GM18873 (cell line): Measurements from ENCODE around the gene SMAD7.

Experiments
- ATAC-seq: cut with Tn5 transposase; IDR thresholded peaks from one replicate; pipeline ENCODE4 v1.9.1; 2021; ENCODE audit warnings: mild to moderate bottlenecking, moderate library complexity, moderate number of reproducible peaks; ENCODE audit not compliant: unreplicated experiment, low FRiP score

The SMAD7 gene, protein sequence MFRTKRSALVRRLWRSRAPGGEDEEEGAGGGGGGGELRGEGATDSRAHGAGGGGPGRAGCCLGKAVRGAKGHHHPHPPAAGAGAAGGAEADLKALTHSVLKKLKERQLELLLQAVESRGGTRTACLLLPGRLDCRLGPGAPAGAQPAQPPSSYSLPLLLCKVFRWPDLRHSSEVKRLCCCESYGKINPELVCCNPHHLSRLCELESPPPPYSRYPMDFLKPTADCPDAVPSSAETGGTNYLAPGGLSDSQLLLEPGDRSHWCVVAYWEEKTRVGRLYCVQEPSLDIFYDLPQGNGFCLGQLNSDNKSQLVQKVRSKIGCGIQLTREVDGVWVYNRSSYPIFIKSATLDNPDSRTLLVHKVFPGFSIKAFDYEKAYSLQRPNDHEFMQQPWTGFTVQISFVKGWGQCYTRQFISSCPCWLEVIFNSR

DNA sequence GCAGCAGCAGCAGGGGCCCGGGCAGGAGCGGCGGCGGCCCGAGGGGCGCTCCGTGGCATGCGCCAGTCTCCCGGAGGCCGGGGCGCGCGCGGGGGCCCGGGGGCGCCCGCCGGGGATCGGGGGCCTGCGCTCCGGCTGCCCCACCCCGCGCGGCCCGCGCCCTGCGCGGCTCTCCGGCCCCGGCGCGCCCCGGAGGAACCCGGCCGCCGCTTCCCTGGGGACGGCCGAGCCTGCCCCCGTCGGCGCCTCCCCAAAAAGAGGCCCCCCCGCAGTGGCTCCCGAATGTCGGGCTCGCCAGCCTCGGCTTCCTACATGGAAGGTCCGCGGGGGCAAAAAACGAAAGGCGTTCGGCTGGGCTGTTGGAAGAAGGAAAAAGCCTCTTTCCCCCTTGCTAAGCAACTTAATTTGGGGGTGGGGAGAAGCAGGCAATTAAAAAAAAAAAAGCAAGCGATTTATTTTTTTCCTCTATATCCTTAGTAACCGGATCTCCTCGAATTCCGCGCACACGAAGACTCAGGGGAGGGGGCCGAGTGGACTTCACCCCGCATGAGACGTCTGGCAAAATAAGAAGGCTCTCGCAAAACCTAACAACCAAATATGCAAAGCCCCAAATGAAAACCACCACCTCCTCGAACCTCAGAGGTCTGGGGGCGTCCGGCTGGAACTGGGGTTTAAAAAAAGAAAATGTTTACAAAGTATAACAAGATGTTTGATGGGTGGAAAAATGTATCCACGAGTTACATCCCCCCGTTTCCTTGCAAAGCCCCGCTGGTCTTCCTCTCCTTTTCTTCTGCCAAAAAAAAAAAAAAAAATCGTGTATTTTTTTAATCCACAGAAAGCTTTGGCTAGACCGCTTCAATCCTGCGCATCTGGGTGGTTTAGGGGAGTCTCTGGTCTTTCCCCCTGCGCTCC, at the start of gene SMAD7:
SMAD7 (minus strand) TSS at position 430 of the 912 bp plus-strand sequence. CDS start 541 bp downstream, outside the sequence.
- ATAC-seq, result no peak

DNA sequence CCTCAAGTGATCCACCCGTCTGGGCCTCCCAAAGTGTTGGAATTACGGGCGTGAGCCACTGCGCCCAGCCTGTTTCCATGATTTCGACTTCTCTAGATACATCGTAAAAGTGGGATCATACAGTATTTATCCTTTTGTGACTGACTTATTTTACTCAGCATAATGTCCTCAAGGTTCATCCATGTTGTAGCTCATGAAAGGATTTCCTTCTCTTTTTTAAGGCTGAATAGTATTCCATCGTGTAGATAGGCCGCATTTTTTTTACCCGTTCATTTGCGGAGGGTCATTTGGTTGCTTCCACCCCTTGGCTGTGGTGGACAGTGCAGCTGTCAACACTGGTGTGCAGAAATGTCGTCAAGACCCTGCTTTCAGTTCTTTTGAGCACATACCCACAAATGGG, 48.8 kb upstream of the SMAD7 start:
- no peak for ATAC-seq

DNA sequence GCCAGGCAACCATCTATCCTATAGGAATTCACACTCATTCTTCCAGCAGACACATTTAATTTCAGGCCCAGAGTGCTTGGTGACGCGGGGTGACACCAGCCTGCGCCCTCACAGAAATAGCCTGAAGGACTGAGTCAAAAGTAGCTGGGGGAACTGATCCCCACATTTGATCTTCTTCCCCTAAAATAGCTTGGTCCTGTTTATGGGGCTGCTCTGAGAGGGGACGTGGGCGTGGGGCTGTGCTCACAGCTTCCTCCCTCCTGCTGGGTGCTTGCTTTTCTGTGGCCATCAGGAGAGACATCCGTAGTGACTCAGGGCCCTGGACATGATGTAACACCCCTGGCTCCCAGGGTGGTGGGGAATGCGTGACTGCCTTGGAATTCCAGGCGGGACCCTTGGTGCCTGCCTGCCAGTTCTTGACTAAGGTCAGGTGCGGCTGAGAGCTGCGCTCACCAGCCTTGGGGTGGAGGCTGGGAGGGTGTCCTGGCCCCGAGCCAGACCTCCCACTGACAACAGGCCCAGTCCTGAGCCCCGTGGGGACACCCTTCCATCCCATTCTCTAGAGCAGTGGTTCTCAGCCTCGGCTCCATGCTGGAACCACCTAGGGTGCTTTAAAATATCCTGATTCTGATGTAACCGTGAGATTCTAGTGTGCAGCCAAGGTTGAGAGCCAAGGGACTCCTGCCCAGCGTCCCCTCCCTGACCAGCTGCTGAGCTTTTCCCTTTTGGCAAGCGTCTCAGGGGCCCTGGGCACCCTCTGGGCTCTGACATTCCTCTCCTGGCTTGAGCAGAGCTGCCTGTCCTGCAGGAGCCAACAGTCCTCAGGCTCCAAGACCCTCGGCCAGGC, 47.4 kb upstream of the SMAD7 start:
- no peak for ATAC-seq

DNA sequence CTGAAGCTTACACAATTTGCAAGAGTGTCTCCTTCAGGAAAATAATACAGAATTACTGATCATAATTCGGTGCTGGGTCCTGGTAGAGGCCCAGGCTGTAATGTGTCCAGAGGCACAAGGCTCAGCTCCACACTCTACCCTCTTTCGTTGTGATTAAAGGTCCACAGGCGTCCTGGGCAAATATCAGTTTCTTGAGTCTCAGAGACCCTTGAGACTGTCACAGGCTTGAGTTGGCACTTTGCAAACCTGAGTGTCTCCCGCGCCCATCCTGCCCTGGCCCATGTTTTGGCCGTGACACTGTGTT, 46.9 kb upstream of the SMAD7 start:
- no peak for ATAC-seq

DNA sequence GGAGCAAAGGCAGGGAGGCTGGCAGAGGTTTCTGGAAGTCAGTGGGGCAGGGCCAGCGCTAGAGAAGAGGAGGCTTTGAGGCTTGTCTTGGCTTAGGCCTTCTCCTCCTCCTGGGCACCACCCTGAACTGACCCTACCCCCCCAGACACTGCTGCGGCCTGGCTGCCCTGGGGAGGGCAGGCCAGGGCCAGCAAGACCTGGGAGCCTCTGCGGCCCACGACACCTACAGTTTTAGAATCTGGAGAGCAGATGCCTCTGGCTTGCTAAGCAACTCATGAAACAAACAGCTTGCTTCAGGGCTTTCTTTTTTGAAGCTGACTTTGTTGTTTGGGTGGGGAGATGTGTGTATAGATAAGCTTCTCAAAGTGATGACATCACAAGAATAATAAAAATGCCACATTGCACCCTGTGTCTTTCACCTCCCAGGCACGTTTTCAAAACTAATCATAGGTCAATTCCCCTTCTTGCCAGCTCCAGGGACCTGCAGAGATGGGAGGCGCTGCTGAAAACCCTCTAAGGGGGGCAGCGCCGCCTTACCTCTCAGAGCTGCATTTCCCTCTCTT, 46.2 kb upstream of the SMAD7 start:
- ATAC-seq, result no peak

DNA sequence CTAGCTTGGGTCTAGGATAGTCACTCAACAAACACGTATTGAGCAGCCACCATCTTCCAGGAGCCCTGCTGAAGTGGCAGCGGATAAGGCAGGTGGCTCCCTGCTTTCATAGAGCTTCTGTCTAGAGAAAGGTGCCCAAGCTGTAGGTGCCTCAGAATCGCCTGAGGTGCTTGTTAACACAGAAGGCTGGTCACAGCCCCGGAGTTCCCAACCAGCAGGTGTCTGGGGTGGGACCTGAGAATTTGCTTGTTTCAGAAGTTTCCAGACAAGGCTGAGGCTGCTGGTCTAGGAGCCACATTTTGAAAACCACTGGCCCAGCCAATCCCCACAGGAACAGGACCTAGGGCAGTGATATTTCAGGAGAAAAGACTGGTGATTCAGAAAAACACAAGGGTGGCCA, 45.3 kb upstream of the SMAD7 start:
- no peak for ATAC-seq

DNA sequence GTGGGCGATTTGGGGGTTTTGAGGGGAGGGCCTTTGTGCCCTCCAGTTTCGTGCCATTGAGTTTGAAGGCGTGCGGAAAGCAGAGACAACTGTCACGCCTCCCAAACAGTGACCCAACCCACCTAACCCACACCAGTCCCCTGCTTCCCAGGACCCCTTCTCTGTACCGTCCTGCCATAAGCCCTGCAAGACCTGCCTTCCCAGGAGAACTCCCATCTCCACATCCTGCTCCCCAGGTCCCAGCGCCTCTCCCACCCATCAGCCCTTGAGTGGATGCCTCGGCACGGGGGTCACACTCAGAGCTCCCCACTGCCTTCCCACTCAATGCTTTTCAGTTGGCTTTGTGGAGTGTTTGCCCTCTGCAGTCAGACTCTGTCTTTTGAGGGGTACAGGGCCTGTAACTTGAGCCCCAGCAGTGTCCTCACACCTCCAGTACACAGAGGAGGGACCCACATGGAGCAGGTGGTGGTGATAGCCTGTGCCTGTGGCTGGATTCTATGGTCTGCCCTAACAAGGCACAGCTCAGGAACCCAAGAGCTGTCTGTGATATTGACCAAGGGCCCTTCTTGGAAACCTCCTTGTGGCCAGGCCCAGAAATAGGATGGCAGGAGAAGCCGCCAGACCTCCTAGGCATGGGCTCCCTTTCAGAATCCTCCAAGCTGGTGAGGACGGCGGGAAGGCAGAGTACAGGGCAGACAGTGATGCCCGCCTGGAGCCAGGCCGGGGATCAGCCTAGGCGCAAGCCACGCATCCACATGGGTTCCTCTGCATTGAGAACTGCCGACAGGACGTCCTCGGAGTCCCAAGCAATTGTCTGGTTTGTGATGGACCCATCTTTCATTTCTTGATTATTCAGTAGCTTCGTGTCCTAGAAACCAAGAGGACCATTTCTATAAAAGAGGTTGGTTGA, 44.4 kb upstream of the SMAD7 start:
- ATAC-seq, result no peak

DNA sequence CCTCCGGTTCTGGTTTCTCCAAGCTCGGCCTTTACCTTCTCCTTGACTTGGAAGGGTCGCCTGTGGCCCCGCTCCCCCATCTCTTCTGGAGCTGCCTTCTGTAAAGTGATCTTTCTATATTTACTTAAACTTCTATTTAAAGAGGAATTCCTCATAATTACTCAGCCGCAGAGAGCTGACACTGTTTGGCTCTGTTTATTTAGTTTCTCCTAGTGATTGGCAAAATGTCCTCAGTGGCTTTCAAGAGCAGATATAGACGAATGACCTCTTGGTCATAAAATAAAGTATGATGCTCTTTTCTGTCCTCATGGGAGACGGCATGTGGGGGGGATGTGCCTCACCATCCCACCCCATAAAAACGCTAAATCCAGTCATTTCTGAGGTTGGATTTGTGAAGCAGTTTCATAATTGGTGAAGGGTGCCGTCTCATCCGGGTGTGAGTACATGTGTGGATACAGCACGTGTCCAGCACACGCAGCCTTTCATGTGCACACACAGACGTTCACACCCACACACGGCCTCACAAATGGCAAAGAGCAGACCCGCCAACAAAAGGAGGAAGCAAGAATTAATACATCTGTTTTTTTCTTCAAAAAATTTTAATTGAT, 43.4 kb upstream of the SMAD7 start:
- no peak for ATAC-seq

DNA sequence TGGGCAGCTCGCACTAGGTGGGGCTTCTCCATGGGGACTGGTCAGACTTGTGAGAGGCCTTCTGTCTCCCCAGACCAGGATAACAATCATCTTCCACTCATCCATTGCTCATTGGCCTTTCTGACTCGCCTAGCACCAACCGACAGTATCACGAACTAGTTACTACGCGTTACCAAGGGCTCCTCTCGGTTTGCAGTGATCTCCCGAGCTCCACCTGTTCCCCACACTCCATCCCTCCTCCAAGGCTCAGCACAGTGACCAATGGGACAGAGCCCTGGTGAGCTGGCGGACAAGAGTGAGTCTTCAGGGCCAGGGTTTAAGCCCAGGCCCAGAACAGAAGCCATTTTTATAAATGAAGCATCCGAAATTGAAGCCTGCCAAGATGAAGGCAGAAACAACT, 42.8 kb upstream of the SMAD7 start:
- no peak for ATAC-seq

DNA sequence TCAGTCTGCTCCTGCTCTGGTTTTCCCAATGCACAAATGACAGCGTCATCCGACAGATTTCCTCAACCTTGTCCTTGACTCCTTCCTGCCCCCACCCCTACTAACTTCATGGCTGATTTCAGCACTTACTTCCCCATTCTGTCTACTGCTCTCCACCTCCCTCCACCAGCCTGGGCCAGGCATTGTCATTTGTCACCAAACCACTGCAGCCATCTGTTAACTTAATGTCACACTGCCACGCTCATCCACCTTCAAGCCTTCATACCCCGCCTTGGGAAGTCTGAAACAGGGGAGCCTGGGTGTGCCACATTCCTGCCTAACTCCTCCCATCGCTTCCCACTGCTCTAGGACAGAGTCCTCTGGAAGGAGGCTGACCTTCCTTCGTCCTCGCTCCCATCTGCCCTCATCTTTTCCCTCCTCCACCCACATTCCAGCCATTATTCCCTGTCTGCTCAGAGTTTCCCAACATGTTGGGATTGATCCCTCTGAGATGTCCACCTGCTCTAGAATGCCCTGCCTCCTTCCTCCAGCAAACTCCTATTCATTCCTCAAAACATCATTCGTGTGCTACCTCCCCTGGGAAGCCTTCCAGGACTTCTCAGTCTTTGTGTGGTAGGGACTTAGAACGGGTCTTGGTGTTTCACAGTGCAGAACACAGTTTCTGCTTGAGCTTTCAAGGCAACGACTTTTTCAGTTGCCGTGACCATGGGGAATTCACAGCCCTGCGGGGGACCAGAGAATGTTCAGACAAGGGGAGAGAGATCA, 42.2 kb upstream of the SMAD7 start:
- no peak for ATAC-seq

DNA sequence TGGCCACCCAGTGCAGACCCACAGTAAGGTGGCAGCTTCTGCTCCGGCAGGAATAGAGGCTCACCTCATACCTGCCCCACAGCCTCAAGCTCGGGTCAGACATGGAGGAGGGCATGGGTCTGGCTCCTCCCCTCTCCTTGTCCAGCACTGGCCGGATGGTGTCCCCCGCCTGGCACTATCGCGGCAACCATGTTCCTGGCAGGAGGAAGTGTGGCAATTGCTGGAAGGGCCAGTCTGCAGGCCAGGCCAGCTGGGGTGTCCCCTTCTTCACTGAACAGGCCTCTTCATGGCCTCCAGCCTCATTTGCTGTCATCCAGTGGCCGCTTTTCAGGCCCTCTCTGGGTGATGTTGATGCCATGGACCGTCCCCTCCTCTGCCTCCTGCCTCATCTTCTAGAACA, 41.4 kb upstream of the SMAD7 start:
- ATAC-seq, result no peak

DNA sequence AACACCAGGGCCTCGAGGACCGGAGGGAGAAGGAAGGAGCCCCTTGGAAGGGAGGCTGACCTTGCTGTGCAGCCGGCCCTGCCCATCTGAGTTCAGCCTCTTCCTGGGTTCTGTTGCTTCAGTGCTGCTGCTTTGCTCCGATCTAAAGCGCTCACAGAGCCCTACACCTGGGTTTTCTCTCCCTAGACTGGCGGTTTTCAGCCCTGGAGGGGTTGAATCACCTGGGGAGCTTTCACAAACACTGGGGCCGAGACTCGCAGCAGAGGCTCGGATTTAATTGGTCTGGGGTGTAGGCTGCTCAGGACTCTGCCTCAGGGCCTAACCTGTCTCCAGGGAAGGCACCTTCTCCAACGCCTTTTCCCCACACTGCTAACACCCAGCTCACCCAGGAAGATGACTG, 40.9 kb upstream of the SMAD7 start:
- ATAC-seq, result no peak

DNA sequence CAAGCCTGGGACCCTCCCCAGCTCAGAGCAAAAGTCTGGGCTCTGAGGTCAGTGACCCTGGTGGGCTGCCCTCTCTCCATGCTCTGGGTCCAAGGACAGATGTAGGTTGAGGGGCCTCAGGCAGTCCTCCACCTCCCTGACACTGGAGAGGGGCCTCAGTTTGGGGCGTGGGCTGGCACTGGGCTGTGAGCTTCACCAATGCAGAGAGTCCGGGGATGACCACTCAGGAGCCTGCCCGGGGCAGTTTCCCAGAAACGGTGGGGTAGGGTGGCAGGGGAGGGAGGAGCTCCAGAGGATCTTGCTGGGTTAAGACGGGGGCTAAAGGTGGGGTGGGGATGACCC, 40.5 kb upstream of the SMAD7 start:
- no peak for ATAC-seq

DNA sequence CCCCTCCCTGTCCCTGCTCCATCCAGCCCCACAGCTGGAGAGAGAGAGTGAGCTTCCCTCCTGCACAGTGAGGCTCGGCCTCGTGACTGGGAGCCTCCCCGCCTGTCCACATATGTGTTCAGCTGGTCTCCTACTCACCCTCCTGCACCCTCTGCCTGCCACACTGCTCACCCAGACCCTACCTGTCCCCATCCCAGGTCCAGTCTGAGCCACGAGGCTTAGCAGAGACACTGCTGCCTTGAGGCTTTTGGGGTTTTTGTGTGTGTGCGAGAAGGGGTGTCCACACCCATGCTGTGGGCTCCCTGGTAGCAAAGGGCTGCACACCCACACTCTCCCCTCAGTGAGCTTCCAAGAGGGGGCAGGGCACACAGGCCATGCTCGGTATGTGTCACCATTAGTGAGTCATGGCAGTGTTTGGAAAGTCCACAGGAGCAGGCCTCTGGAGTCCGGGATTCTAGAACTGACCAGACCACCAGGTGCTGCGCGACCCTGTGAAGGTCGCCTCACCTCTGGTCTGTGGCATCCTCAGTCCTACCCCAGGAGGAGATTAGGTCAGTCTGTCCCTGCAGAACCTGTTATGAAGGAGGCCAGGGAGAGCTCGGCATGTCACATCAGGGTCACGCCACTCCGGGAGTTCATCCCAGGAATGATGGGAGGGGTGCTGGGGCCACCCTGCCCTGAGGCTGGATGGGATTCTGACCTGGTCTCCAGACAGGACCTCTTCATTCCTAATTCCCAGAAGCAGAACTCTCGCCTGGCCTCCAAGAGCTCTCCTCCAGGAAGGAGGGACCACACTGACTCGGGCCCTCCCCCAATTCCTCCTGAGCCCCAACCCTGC, 39.9 kb upstream of the SMAD7 start:
- ATAC-seq, result no peak

DNA sequence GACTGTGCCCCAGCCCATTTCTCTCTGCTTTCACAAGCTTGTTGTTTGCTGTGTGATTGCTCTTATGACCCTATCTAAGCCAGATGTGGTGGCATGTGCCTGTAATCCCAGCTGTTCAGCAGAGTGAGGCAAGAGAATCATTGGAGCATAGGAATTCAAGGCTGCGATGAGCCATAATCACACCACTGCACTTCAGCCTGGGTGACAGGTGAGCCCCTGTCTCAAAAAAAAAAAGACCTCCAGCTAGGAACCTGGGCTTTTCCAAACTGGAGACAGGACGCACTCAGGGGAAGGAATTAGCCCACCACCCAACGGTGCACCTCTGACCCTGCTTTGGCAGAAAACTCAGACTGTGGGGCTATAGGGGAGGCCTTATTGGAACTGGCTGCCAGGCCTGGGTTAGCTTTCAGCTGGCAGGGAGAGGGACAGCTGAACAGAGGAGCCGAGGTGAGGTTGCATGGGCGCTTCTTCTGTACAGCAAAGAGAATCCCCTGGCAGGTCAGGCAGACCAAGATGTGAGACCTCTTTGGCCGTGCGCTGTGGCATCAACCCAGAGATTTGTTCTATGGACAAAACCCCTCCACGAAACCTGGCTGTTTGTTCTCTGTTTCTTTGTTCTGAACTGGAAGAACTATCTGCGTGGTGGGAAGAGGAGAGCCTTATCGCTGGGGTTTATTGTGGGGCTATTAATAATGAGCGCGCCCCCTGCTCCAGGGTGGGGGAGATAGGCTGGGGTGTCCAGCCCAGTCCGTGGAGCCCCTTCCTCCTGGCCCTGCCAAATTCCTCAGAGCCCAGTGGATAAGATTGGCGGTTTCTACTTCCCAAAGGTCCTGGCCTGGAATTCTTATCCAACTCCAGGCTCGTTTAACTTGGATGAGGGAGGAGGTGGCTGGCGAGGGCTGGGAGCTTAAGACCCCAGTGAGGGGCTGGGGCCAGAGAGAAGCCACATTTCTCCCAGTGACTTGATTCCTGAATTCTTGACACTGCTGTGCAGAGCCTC, 38.8 kb upstream of the SMAD7 start:
- no peak for ATAC-seq

DNA sequence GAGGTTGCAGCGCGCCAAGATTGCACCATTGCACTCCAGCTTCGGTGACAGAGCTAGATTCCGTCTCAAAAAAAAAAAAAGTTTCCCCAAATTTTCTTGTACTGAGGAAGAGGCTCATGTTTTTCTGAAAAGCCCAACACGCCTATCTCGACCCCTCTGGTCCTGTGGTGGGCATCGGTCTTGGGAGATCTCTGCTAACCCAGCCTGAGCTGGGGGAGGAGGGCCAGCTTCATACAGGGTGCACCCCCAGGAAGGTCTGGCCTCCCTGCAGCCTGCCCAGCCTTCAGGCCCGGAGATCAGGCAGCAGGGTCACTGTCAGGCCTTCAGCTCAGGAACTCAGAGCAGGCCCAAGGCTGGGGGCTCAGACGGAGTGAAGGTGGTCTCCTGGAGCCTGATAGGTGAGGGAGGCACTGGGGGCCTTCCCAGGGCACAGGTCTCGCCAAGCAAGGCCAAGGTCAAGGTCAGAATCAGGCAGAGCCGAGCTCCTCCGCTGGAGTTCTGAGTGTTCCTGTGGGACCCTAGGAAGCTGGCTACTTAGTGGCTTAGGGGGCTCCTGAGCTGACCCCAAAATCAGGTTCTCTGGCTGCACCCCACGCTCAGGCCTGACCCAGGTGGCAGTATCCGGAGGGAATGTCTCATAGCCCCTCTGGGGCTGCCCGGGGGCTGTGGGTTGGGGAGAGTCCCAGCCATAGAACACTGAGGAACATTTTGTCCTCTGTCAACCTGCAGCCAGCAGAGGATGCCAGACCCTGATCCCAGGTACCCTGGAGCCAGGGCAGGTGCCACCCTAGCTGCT, 37.9 kb upstream of the SMAD7 start:
- ATAC-seq, result no peak
